GM19452 (cell line): ENCODE measurements around the gene CST11.
A peak's percentile ranks its signal among the peaks of the same experiment; 100 is the strongest.

Experiments used
- ATAC-seq: cut with Tn5 transposase; IDR thresholded peaks from one replicate; pipeline ENCODE4 v1.9.1; 2021; ENCODE audit not compliant: unreplicated experiment

CST11 gene

GRCh38 chr20:23420943-23421931 lies 31.4 kb downstream of the CST11 start, which contains the start of gene NAPB:
Gene NAPB, minus strand, starts transcription at chr20:23421488. Its CDS starts 86 bp downstream, at chr20:23421402.
- peak; percentile 97 for ATAC-seq

DNA sequence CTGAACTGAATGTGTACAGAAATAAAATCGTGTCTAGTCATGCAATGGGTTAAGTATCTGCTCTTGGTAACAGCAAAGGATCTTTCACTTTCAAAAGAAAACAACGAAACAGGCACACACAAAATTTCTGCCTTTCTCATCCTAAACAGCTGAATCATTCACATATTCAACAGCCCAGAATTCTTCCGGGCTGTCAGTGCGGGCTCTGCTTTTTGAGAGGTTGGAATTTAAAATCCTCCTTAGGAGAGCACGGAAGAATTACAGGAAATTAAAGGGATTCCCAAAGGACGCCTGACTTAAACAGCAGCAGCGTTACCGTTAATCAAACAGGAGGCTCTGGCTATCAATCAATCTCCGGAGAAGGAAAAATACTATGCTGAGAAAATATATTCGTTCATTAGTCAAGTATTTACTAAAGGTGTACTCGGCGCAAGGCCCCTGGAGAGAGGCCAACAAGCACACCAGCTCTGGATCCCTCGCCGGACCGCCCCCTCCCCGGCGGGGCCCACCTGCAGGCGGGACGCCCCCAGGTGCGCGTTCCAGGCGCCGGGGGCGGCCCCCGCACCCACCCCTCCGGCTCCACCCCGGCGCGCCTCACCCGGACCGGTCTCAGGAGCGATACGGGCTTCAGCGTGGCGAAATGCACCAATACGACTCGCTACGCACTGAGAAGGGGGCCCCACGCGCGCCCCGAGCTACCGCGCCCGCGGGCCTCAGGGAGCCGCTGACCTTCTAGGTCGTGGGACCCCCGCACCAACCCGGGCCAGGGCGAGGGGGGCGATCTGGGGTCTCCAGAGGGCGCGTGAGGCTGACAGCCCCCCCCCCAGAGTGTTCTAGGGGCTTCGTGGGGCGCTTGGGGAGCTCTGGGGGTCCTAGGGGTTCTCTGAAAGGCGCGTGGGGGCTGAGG lies 32.4 kb downstream of the CST11 start:
- ATAC-seq: no peak

DNA sequence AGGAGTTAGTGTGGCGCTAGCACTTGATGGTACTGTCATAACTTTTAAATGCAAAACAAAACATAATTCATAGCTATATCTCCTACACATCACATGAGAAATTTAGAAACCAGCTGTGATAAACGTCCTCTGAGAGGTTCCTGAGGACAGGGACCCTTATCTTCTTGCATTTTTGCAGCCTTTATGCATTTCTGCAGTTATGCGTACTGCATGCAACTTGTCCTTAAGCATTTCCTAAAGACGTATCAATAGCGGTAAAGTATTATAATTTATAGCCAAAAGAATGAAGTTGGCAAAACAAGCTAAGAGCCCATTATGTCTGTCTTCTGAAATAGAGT lies 33.0 kb downstream of the CST11 start:
- no peak for ATAC-seq

GRCh38 chr20:23417861-23418260 lies 34.8 kb downstream of the CST11 start:
- no peak for ATAC-seq

DNA sequence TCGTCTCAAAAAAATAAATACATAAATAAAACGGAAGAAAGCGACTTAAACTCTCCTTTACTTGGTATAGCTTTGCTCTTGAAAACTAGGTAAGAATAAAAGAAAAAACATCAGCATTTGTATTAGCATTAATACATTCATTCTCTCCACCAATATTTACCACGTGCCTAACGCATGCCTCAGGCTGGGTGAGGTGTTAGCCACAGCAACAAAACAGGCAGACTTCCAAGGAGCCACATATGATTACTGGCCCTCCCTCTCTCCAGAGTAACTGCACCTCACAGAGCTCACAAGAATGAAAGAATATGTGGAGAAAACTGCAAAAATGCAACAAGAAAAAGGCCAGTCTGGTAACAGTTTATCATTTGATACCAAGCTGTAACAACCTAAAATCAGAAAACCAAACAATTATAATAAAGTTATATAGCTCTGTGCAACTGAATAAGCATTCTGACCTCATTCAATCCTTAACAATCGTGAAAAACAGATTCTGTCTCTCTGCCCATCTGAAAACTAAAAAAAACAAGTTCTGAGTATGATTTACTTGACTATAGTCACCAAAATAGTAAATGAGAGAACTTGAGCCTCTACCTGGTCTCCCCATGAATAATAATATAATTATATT lies 36.6 kb downstream of the CST11 start:
- ATAC-seq: no peak

GRCh38 chr20:23415555-23415954 lies 37.1 kb downstream of the CST11 start:
- no peak for ATAC-seq

GRCh38 chr20:23414526-23415188 lies 38.0 kb downstream of the CST11 start:
- ATAC-seq: no peak

- no peak for ATAC-seq
These were observed 38.7 kb downstream of the CST11 start for GRCh38 chr20:23413862-23414422.

DNA sequence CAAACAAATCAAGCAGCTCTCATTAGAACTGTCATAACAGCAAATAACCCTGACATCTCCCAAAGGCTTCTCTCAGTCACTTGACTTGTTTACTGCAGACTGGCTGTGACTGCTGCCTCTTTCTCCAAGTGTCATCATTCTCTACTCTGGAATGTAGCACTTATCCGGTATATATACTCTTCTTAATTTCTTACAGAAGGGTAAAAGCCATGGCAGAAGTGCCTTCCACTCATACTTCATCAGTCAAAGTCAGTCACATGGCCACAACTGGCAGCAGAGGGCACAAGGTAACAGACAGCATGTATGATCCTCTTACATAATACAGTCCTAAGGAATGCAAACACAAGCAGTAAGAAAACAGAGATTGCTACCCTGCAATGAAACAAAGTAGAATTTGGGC lies 40.6 kb downstream of the CST11 start:
- ATAC-seq: no peak

- ATAC-seq: no peak
These were observed 41.6 kb downstream of the CST11 start for GRCh38 chr20:23410916-23411695.

- ATAC-seq: no peak
These were observed 42.9 kb downstream of the CST11 start for GRCh38 chr20:23409800-23410199.

DNA sequence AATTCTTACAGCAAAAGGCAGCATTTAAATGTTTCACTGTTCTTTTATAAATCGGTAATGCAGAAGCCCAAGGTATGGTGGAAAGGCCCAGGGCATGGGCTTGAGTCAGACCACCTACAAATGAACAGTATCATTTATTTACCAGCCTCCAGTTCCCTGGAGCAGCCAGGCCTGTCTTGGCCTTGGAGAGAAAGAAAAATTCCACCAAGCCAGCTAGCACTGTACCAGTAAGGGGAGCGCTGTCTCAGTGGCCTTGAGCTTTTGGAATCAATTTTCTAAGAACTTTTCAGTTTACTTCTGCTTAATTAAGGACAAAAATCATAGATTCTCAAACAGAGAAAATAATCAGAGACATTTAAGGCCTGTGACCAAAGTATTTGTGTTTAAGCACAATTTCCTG lies 43.7 kb downstream of the CST11 start:
- ATAC-seq: no peak

- ATAC-seq: peak; percentile 75
These were observed 44.8 kb downstream of the CST11 start for GRCh38 chr20:23407781-23408464.

DNA sequence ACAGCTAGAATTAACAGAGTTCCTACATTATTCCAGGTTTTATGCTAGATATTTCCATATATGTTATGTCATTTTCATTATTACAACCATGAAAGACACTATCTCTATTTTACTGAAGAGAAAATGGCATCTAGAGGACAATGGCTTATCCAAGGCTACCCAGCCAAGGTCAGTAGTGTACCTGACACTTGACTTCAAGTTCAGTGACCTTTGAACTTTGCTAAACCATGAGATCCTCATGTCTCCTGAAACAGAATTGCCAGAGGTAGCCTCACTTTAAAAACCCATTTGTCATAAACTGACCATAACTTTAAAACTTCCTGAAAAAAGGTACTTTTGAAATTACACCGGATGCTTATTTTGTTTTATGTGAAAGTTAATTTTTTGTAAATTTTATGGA lies 45.8 kb downstream of the CST11 start:
- no peak for ATAC-seq

DNA sequence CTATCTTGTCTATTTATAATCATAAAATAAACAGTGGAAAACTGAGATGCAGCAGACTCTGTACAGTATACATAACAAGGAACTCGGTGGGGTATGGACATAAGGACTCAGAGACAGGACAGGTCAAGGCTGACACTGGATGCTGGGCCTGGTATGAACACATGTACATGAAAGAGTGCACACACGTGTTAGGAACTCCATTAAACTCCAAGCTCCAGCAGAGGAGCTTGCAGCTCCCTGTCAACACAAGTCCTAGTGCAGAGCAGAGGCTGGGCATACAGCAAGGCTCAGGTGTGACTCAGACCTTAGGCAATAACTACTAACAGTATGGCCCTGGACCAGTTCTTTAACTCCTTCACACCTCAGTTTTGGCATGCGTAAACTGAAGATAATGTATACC lies 48.5 kb downstream of the CST11 start:
- no peak for ATAC-seq

- ATAC-seq: no peak
These were observed 48.9 kb downstream of the CST11 start for GRCh38 chr20:23403751-23404150.

DNA sequence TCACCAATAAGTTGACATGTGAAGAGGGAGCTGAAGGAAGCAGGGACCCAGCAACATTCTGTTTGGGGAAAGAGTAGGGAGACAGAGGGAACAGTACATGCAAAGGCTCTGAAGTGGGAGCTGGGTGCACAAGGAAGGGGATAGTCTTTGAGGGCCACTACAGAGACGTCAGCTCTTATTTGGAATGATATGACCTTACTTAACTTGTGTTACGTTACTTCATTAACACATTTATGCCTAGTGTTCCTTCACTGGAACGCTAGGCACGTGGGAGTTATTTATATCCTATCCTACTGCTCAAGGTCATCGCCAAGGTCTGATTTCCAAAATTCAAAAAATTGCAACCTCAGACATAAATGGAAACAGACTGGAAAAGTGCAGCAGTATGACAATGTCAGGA lies 51.6 kb downstream of the CST11 start:
- no peak for ATAC-seq
